Loucy (cell line): Measurements from ENCODE around the gene GDF9.

ENCODE experiments used
- EZH2phosphoT487 ChIP-seq: fragments of 200-600 bp; IDR thresholded peaks from 2 replicates; pipeline ENCODE4 v1.6.1; 2018; ENCODE audit warnings: antibody characterized with exemption, mild to moderate bottlenecking, moderate library complexity, borderline replicate concordance
- TF ChIP-seq, protein P1 (sequence below): fragments of 200-600 bp; sonication (generic); conservative IDR thresholded peaks from 2 replicates; pipeline ENCODE4 v1.5.1; 2014; ENCODE audit warnings: mild to moderate bottlenecking, antibody characterized with exemption, low read length

DNA sequence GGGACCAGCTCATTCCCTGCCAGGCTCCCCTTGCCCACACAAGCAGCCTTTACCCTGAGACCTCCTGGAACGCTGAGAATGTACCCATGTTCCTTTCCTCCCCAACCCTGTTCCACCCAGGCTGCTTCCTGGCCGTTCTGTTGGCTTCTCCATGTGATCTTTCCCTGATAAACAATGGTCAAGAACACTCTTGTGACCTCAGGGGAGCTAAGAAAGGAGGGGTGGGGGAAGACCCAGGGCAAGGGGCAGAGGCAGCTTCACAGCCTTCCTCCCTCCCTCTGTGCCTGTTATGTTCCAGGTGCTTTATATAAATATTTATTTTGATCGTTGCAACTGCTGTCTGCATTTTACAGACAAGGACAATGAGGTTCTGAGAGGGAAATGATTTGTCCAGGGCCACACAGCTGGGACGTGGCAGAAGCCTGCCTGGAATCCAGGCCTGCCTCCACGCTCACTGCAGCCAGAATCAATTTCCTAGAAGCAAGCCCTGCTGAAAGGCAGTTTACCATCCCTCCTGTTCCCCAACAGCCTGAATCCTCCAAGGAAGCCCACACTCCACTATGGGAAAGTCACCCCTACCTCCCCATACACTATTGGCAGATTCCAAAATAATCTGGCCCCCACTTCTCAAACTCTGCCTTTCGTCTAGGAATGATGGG, 39.7 kb downstream of the GDF9 start:
- TF ChIP-seq, protein P1, sequence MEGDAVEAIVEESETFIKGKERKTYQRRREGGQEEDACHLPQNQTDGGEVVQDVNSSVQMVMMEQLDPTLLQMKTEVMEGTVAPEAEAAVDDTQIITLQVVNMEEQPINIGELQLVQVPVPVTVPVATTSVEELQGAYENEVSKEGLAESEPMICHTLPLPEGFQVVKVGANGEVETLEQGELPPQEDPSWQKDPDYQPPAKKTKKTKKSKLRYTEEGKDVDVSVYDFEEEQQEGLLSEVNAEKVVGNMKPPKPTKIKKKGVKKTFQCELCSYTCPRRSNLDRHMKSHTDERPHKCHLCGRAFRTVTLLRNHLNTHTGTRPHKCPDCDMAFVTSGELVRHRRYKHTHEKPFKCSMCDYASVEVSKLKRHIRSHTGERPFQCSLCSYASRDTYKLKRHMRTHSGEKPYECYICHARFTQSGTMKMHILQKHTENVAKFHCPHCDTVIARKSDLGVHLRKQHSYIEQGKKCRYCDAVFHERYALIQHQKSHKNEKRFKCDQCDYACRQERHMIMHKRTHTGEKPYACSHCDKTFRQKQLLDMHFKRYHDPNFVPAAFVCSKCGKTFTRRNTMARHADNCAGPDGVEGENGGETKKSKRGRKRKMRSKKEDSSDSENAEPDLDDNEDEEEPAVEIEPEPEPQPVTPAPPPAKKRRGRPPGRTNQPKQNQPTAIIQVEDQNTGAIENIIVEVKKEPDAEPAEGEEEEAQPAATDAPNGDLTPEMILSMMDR, result no peak
- TF ChIP-seq EZH2phosphoT487, result no peak
